GM19467 (cell line): ENCODE measurements around the gene PTBP1.
"Not testable (repeated sequence)": the region's sequence is repeated elsewhere in the genome, so short reads cannot be mapped to it uniquely, and the experiment has no call there.

Source experiments
- ATAC-seq: cut with Tn5 transposase; IDR thresholded peaks from one replicate; pipeline ENCODE4 v1.9.1; 2021; ENCODE audit warnings: mild to moderate bottlenecking, moderate library complexity; ENCODE audit not compliant: unreplicated experiment

Gene PTBP1

DNA sequence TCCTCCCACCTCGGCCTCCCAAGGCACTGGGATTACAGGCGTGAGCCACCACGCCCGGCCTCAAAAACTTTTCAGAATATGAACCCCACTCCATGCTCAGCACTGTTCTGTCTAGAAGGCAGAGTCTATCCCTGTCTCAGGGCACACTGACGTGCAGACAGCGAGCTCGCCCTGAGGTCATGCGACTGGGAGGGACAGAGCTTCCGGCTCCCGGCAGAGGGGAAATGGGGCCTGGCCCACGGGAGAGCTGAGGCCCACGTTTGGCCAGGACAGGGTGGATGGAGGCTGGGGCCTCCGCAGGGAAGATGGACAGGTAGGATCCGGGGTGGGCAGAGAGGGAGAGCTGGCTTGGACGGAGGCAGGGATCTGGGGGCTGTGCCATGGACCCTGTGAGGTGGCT is 27.6 kb downstream of the PTBP1 start:
- no peak for ATAC-seq

DNA sequence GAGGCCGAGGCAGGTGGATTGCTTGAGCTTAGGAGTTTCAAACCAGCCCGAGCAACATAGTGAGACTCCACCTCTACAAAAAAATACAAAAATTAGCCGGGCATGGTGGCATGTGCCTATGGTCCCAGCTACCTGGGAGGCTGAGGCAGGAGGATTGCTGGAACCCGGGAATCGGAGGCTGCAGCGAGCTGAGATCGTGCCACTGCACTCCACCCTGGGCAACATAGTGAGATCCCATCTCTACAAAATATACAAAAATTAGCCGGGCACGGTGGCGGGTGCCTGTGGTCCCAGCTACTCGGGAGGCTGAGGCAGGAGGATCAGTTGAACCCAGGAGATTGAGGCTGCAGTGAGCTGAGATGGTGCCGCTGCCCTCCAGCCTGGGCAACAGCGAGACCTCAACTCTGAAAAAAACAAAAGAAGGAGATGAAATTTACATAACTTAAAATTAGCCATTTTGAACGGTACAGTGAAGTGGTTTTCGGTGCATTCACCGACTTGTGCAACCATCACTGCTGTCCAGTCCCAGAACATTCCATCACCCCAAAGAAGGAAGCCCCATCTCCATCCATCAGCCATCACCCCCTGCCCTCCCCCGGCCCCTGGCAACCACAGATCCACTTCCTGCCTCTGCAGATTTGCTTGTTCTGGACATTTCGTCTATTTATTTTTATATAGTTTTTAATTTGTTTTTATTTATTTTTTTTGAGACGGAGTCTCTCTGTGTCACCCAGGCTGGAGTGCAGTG is 28.8 kb downstream of the PTBP1 start:
- no peak for ATAC-seq

GRCh38 chr19:827314-827709 is 30.1 kb downstream of the PTBP1 start:
- ATAC-seq = no peak

DNA sequence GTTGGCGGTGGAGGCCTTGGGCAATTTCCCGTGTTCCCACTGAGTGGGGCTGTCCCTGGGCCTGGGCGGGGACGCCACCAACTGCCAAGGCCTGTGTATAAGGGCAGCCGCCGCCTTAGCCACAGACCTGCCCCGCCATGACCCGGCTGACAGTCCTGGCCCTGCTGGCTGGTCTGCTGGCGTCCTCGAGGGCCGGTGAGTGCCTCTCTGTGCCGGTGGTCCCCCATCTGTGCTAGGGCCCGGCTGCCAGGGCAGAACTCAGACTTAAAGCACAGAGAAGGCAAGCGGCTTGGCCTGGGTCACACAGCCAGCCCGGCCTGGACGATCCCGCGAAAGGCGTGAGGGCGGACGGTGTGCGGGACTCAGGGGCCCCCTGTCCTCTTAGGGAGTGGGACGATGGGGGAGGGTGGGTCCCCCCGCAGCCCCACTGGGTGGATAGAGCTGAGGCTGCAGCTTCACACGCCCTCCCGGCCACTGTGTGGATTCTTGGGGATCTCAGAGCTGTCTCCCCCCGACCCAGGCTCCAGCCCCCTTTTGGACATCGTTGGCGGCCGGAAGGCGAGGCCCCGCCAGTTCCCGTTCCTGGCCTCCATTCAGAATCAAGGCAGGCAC is 30.6 kb downstream of the PTBP1 start, which contains the start of gene AZU1:
AZU1 (plus strand) TSS at position 128 of the 612 bp plus-strand sequence; CDS start at position 138, 10 bp downstream.
- ATAC-seq = no peak

- no peak for ATAC-seq
Observed at GRCh38 chr19:829129-829758, 32.0 kb downstream of the PTBP1 start.

- ATAC-seq = no peak
Observed at GRCh38 chr19:831407-832369, 34.4 kb downstream of the PTBP1 start.

GRCh38 chr19:834216-834615 is 37.0 kb downstream of the PTBP1 start:
- no peak for ATAC-seq

- no peak for ATAC-seq
Observed at GRCh38 chr19:835210-835810, 38.1 kb downstream of the PTBP1 start.

- no peak for ATAC-seq
Observed at GRCh38 chr19:840519-841206, 43.4 kb downstream of the PTBP1 start, which contains the start of gene PRTN3. Gene PRTN3 (plus strand): TSS chr19:840999. CDS start chr19:841009, 10 bp downstream.

DNA sequence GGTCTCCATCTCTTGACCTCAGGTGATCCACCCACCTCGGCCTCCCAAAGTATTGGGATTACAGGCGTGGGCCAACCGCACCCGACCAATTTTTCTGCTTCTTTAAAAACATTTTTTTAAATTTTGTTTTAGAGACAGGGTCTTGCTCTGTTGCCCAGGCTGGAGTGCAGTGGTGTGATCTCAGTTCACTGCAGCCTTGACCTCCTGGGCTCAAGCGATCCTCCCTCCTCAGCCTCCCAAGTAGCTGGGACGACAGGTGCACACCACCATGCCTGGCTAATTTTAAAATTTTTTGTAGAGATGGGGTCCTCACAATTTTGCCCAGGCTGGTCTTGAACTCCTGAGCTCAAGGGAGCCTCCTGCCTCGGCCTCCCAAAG is 45.5 kb downstream of the PTBP1 start:
- not testable (repeated sequence) for ATAC-seq

DNA sequence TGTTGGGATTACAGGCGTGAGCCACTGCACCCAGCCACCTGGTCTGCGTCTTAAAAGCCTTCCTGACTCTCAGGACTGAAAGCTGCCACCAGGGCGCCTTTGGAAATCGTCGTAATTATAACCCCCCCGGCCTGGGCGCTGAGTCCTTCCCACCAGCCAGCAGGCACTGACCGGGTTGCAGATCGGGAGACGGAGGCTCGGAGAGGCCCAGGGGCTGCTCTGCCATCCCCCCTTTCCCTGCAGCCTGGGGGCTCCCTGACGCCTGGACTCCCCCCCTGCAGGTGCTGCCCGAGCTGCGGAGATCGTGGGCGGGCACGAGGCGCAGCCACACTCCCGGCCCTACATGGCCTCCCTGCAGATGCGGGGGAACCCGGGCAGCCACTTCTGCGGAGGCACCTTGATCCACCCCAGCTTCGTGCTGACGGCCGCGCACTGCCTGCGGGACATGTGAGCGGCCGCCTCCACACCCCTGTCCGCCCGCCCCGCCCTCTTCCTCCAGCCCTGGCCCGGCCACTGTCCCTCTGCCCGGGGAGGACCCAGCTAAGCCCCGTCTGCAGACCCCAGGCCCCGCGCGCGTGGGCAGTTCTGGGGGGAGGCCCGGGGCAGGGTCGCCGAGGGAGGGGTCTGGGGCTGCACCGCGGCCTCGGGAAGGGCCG is 46.1 kb downstream of the PTBP1 start:
- no peak for ATAC-seq

- no peak for ATAC-seq
Observed at GRCh38 chr19:843836-844545, 46.7 kb downstream of the PTBP1 start.

DNA sequence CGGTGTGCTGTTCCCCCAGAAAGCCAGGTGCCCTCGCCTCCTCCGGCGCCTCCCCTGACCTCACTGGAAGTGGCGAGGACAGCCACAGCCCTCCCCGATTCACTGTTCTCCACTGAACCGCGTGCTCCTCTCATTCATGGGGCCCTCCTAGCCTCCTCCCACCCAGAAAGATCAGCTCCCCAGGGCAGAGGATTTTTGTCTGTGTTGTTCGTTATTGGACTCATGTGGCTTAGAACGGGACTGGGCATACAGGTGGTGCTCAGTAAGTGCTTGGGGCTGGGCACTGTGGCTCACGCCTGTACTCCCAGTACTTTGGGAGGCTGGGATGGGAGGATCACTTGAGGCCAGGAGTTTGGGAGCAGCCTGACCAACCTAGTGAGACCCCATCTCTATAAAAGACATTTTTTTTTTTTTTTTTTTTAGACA is 47.3 kb downstream of the PTBP1 start:
- no peak for ATAC-seq

DNA sequence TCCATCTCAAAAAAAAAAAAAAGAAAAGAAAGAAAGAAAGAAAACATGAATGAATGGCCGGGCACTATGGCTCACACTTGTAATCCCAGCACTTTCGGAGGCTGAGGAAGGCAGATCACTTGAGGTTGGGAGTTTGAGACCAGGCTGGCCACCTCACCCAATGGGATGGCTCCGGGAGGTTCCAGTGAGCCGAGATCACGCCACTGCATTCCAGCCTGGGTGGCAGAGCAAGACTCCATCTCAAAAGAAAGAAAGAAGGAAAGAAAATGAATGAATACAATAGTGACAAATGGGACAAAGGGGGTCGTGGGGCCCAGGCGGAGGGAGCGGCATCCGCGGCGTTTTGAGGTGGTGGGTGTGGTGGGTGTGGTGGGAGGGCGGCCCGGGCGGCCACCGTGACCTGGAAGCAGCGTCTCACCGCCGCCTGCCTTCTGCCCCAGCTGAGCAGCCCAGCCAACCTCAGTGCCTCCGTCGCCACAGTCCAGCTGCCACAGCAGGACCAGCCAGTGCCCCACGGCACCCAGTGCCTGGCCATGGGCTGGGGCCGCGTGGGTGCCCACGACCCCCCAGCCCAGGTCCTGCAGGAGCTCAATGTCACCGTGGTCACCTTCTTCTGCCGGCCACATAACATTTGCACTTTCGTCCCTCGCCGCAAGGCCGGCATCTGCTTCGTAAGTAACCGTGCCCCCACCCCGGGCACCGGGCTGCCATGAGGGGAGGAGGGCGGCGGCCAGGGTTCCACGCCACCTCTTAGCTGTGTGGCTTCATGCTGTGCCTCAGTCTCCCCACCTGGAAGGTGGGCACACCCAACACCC is 48.7 kb downstream of the PTBP1 start:
- ATAC-seq = no peak

DNA sequence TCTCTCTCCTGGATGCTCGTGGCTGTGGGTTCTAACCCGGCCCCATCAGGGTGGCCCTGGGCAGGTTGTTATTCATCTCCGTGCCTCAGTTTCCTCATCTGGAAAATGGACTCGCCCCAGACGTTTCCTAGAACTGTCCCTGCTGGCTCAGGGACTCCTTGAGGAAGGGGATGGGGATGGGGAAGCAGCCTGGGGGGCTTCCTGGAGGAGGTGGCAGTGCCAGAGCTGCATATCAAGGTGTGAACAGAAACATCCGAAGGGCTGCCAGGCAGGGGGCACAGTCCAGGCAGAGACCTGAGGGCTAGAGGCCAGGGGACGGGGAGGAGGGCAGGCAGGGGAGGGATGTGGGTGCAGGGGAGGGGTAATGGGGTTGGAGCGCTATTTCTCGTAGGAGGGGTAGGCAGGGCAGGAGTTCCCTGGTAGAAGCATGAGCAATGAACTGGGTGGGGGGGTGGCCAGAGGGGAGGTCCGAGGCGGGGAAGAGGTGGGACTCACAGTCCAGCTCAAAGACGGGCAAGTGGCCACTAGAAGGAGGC is 51.2 kb downstream of the PTBP1 start:
- ATAC-seq = no peak

DNA sequence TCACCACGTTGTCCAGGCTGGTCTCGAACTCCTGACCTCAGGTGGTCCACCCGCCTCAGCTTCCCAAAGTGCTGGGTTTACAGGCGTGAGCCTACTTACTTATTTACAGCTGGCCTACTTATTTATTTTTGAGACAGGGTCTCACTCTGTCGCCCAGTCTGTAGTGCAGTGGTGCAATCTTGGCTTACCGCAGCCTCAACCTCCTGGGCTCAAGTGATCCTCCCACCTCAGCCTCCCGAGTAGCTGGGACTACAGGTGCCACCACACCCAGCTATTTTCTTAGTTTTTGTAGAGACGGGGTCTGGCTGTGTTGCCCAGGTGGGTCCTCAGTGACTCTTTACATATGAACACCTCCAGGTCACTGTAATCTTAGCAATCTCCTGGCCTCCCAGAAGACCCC is 51.9 kb downstream of the PTBP1 start:
- not testable (repeated sequence) for ATAC-seq

GRCh38 chr19:850221-850978 is 53.1 kb downstream of the PTBP1 start:
- ATAC-seq = no peak
